HG03469 (cell line): ENCODE data around the gene SLC15A2.
"Not testable (repeated sequence)": the region's sequence is repeated elsewhere in the genome, so short reads cannot be mapped to it uniquely, and the experiment has no call there.

Source experiments
- ATAC-seq: cut with Tn5 transposase; IDR thresholded peaks from one replicate; pipeline ENCODE4 v1.9.1; 2021; ENCODE audit warnings: mild to moderate bottlenecking, moderate library complexity, moderate number of reproducible peaks; ENCODE audit not compliant: unreplicated experiment

Gene SLC15A2, protein sequence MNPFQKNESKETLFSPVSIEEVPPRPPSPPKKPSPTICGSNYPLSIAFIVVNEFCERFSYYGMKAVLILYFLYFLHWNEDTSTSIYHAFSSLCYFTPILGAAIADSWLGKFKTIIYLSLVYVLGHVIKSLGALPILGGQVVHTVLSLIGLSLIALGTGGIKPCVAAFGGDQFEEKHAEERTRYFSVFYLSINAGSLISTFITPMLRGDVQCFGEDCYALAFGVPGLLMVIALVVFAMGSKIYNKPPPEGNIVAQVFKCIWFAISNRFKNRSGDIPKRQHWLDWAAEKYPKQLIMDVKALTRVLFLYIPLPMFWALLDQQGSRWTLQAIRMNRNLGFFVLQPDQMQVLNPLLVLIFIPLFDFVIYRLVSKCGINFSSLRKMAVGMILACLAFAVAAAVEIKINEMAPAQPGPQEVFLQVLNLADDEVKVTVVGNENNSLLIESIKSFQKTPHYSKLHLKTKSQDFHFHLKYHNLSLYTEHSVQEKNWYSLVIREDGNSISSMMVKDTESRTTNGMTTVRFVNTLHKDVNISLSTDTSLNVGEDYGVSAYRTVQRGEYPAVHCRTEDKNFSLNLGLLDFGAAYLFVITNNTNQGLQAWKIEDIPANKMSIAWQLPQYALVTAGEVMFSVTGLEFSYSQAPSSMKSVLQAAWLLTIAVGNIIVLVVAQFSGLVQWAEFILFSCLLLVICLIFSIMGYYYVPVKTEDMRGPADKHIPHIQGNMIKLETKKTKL

DNA sequence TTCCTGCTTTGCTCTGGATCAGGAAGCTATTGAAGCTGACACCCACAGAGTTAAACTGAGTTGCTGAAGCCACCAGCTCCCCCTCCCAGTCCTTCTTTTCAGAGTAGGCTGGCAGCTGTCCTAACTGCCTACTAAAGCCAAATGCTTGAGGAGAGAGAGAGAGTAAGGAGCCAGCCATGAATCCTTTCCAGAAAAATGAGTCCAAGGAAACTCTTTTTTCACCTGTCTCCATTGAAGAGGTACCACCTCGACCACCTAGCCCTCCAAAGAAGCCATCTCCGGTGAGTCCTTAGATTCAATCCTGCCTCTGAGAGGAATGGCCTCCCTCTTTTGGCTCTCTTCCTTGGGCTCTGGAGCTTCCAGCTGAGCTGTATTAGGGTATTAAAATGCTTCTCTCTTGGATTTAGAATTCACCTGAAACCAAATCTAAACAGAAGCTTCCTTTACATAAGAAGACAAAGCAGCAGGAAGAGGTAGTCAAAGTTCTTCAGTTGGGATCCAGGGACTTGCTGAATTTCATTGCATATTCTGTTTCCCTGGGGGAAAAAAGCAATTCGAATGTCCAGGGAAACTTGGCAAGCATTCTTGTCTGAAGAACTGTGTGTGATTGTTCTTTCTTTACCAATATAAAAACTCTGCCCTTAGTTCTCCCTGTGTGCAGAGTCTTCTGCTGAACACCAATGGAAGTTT, at the start of gene SLC15A2:
TSS of gene SLC15A2 (plus strand) at position 101 of the 690 bp plus-strand sequence. CDS start at position 177, 76 bp downstream.
- ATAC-seq, result no peak

DNA sequence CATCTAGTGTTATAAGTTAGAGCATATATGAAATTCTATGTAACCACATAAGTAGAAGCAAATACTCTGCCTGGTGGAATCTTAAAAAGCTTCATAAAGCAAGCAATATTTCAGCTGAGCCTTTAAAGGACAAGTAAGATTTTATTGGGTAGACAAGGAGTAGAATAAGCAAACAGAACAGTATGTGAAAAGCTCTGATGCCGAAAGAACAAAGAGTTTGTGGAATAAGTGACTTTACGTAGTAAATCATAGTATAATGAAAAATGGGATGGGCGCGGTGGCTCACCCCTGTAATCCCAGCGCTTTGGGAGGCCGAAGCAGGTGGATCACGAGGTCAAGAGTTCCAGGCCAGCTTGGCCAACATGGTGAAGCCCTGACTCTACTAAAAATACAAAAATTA, 49.3 kb upstream of the SLC15A2 start:
- ATAC-seq, result no peak

DNA sequence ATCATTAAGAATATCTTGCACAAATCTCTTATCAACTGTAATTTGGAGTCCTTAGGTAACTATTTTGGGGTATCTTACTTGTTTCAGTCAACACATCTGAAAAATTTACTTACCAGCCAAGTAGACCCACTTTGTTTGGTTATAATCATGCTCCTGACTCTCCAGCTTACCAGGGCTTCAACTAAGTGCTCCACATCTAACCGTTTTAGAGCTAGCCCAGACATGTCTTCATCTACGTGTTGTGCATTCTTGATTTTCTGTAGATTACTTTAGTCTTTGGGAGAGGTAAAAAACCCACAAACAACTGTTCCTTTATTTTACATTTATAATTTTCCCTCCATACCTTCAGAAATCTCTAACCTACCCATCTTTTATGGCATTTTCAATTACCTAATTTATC, 41.9 kb upstream of the SLC15A2 start:
- no peak for ATAC-seq

DNA sequence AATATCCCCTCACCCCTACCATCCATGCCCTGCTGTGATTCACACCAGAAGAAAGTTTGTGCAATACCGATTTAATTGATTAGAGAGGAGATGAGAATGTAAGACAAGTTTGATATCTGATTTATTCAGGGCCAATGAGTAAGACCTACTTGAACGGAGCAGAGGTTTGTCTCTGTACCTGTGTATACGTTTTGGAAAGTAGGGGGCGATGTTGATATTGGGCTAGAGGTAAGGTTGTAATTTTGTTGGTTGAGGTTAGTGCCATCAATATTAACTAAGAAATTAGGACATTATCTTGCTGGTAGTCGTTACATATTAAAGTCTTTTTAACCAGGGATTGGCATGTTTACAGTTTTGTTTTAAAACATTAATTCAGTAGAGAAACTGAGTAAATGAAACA, 38.6 kb upstream of the SLC15A2 start:
- no peak for ATAC-seq

DNA sequence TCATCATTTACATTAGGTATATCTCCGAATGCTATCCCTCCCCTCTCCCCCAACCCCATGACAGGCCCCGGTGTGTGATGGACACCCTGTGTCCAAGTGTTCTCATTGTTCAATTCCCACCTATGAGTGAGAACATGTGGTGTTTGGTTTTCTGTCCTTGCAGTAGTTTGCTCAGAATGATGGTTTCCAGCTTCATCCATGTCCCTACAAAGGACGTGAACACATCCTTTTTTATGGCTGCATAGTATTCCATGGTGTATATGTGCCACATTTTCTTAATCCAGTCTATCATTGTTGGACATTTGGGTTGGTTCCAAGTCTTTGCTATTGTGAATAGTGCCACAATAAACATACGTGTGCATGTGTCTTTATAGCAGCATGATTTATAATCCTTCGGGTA, 36.4 kb upstream of the SLC15A2 start:
- not testable (repeated sequence) for ATAC-seq

DNA sequence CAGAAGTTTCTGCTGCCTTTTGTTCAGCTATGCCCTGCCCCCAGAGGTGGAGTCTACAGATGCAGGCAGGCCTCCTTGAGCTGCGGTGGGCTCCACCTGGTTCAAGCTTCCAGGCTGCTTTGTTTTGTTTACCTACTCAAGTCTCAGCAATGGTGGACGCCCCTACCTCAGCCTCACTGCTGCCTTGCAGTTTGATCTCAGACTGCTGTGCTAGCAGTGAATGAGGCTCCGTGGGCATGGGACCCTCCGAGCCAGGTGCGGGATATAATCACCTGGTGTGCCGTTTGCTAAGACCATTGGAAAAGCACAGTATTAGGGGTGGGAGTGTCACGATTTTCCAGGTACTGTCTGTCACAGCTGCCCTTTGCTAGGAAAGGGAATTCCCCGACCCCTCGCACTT, 31.0 kb upstream of the SLC15A2 start:
- not testable (repeated sequence) for ATAC-seq

DNA sequence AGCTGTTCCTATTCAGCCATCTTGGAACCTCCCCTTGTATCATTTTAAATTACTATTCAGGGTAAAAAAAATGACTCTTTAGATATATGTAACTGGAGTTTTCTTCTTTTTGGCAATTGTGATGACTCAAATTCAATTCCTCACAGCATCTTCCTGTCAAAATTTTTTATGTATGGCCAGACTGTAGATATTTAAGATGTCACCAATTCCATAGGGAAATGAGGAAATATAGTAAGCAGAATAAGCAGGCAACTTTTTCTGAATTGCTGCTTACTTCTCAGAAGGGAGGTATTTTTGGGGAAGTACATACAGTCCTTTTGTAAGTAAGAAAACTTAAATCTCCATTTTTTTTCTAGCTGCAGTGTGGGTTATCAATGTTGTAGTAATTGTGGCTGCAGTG, 30.4 kb upstream of the SLC15A2 start:
- no peak for ATAC-seq

DNA sequence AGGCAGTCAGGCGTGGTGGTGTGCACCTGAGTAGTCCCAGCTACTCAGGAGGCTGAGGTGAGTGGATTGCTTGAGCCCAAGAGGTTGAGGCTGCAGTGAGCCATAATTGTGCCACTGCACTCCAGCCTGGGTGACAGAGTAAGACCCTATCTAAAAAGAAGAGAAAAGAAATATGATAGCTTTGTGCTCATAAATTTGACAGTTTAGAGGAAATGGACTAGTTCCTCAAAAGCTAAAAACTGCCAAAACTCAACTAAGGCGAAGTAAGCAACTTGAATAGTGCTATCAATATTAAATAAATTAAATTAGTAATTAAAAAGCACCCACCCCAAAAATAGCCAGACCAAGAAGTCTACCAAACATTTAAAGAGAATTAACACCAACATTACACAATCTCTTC, 24.5 kb upstream of the SLC15A2 start:
- ATAC-seq, result no peak

DNA sequence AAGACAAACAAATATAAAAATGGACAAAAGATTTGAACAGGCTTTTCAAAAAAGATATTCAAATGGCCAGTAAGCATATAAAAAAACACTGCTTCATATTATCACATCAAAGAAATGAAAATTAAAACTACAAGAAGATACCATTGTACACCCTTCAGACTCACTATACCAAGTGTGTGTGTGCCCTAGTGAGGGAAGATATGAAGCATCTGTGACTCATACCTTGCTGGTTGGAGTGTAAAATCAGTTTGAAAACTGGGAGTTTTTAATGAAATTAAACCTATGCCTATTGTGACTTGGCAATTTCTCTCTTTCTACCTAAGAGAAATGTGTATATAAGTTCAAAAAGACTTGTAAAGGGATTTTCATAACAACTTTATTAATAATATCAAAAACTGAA, 23.5 kb upstream of the SLC15A2 start:
- ATAC-seq, result no peak

DNA sequence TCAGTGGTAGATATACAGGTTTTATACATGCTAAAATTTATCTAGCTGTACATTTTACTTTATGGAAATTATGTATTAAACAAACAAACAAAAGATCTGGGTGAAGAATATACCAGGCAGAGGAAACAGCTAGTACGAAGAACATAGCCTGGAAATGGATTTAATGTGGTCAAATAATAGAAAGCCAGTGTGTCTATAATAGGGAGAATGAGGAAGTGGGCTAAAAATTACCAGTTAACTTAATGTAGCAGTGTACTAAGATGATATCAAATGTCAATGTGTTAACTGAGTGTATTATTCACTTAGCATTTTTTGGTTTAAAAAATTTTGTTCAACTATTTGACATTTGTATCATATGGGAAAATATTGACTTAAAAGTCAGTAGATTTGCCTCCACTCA, 22.8 kb upstream of the SLC15A2 start:
- ATAC-seq, result no peak

DNA sequence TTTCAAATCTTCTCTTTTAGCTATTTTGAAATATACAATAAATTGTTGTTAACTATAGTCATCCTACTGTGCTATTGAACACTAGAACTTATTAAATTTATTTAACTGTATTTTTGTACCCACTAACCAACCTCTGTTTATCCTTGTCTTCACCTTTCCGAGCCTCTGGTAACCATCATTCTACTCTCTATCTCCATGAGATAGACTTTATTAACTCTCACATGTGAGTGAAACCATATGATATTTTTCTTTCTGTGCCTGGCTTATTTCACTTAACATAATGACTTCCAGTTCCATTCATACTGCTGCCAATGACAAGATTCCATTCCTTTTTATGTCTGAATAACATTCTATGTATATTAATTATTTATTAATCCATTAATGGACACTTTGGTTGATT, 15.8 kb upstream of the SLC15A2 start:
- ATAC-seq, result no peak

DNA sequence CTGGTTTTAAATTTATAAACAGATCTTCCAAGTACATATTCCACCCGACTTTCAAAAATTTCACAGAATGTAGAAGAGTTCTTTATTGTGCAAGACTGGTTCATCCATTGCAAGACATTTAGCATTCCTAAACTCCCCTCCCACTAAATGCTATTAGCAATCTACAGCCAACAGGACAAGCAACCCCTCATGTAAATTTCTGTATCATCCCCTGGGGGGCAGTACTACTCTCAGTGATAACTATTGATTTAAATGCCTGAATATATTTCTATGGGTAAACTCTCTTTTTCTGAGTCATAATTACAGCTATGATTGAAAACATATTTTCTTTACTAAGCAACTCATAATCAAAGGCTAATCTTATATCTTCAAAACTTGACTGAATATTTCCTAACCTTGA, 10.7 kb upstream of the SLC15A2 start:
- ATAC-seq, result no peak

DNA sequence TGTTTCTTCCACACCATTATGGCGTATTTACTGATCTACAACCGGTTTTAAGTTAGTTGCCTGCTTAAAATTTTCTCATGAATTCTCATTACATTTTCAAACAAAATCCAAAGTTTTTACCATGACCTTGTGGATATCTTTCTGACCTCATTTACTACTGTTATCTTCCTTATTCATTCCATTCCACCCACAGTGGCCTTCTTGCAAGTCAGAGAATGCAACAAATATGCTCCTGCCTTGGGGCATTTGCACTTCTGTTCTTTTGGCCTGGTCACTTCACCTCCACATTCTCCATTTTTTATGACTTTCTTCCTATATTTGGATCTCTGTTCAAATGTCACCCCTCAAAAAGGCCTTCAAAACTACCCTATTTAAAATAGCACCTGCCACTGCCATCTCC, 8.8 kb upstream of the SLC15A2 start:
- no peak for ATAC-seq

DNA sequence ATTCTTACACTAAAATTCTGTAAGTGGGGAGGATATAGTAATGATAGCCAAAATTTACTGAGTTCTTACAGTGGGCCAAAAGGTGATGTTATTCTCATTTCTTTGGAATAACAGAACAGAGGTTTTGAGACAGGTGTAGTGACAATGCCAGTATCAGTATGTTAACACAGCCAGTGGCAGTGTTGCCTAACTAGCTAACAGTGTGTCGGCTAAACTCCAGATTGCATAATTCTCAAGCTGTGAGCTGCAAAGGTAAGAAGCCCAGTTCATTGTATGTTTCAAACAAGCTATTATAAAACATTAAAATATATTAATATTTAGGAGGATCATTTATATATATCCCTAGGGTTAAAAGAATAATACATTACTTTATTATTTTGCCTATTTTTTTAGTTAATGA, 920 bp downstream of the SLC15A2 start:
- no peak for ATAC-seq

DNA sequence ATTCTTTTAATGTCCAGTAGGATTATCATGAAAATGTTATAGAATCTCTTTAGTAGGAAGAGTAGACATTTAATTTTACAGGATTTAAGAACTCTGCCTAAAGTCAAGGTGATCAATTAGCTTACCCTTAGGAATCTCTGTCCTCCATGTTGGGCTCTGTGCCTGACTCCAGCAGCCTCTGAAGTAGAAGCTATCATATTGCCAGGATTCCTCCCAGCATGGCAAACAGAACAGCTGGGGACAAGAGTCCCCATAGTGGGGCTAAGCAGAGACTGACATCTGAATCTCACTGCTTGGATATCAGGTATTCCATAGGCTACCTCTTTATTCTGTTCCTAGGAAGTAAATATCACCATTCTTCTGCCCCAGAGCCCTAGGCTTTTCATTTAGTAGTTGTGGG, 1.5 kb downstream of the SLC15A2 start:
- no peak for ATAC-seq

DNA sequence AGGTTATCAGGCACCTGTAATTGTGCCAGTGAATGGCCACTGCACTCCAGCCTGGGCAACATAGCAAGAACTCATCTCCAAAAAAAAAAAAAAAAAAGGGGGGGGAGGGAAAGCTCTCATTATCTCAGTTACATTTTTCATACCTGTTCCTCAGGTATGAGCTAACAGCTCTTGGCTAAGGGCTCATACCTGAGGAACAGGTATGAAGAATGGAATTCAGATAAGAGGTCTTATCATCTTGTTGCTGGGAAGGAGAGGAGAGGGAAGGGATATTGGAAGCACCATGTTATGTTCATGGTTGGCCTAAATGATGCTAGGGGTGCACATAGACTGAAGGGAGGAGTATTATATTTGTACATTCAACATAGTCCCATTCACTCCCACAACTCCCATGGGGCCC, 2.6 kb downstream of the SLC15A2 start:
- ATAC-seq, result no peak

DNA sequence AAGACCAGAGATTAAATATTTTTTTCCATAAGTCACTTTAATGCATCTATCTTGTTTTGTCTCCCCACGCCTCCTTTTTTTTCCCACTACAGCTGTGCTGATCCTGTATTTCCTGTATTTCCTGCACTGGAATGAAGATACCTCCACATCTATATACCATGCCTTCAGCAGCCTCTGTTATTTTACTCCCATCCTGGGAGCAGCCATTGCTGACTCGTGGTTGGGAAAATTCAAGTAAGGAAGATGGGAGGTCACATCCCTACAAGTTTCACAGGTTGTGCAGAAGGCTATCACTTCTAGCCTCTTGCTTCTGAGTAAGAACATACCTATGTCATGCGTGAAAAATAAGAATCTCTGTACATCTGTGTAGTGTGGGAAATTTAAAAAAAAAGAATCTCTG, 3.1 kb downstream of the SLC15A2 start:
- ATAC-seq, result no peak

DNA sequence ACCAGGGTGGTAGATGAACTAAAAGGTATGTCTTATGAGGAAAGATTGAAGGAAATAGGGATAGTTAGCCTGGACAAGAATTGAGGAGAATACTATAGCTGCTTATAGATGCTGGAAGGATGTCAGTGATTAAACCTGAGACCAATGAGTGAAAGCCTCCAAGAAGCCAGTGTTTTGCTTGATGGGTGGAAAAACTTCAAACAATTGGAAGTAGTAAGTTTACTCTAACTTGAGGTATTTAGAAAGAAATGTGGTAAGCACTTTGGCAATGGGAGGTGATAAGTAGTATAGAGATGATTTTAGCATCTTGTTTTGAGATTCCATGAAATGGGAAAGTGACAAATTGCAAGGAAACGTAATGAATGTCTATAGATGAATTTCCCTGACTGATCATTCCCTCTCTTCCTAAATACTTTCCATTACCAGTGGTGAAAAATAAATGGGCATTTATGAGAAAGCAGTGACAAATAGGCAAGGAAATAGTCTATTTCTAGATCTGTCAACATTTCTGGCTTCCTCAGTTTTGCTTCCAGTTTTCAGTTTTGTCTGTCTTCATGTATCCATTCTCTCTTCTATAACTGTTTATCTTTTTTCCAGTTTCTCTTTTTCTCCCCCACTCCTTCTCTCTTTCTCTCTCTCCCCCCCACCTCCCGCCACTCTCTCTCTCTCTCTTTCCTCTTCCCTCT, 19.2 kb downstream of the SLC15A2 start:
- no peak for ATAC-seq

DNA sequence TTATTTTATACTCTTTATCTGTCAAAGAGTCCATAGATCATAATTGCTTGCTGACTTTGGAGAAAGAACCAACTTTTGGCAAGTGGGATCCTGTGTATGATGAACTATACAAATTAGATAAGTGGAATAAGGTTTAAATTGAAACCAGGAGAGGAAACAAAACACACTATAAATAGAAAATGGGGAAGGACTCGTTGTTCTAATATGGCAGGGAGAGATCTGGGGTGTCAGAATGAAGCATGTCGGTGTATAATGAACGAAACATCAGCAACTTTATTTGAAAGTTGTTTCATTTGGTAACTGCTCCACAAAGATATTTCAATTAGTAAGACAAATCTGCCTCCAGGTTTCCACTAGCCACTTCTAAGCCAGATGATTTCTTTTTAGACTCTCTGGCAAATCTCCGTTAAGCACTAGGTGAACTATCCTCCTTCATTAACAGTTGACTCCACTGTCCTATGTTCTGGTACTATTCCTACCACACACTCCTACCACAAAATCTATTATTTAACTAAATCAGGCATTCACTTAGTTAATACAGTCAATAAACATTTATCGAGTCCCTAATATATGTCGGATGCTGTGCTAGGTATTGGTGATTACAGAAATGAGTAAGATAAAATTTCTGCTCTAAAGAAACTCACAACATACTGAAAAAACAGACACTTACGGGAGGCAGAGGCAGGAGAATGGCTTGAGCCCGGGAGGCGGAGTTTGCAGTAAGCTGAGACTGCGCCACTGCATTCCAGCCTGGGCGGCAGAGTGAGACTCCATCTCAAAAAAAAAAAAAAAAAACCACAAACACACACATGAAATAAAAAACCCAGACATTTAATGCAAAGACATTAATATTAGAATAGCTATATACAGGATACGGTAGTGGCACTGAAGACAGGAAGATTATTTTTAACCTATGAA, 20.1 kb downstream of the SLC15A2 start:
- no peak for ATAC-seq

DNA sequence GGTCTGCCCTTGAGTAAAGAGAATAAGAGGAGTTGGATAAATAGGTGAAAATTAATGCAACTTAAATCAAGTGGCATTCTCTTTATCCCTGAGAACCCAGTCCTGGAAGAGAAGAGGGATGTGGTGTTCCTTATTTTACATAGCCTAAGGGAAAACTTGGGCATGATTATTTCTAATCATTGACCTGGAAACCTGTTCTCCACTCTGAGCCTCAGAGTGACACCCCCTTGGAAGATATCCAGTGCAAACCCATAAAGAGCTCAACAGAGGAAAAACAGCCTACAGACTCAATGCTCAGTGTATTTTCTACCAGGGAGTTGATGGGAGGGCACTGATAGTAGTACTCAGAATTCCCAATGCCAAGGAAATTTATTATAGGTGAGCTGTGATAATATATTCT, 22.0 kb downstream of the SLC15A2 start:
- no peak for ATAC-seq
